Measurements from ENCODE around the gene COL25A1.
"Not testable (repeated sequence)": the region's sequence is repeated elsewhere in the genome, so short reads cannot be mapped to it uniquely, and the experiment has no call there.

The COL25A1 gene

GRCh38 chr4:109121561-109121960, 180.9 kb downstream of the COL25A1 start:
- no peak for DNase-seq (ENCODE audit: low read depth)

- no peak for DNase-seq (ENCODE audit: low read depth)
Observed at GRCh38 chr4:109119852-109120251, 182.6 kb downstream of the COL25A1 start.

- no peak for DNase-seq (ENCODE audit: low read depth)
Observed at GRCh38 chr4:109118635-109119034, 183.8 kb downstream of the COL25A1 start.

GRCh38 chr4:109114501-109114900, 188.0 kb downstream of the COL25A1 start:
- DNase-seq (ENCODE audit: low read depth), result no peak

GRCh38 chr4:109113521-109113920, 188.9 kb downstream of the COL25A1 start:
- DNase-seq (ENCODE audit: low read depth), result no peak

GRCh38 chr4:109111031-109111430, 191.4 kb downstream of the COL25A1 start:
- DNase-seq (ENCODE audit: low read depth), result no peak

- not testable (repeated sequence) for DNase-seq (ENCODE audit: low read depth)
Observed at GRCh38 chr4:109108215-109108614, 194.2 kb downstream of the COL25A1 start.

GRCh38 chr4:109094056-109094455, 208.4 kb downstream of the COL25A1 start:
- no peak for DNase-seq (ENCODE audit: low read depth)

- no peak for DNase-seq (ENCODE audit: low read depth)
Observed at GRCh38 chr4:109091727-109092409, 210.6 kb downstream of the COL25A1 start.

GRCh38 chr4:109083911-109084310, 218.5 kb downstream of the COL25A1 start:
- no peak for DNase-seq (ENCODE audit: low read depth)

- no peak for DNase-seq (ENCODE audit: low read depth)
Observed at GRCh38 chr4:109079731-109080130, 222.7 kb downstream of the COL25A1 start.

GRCh38 chr4:109079201-109079600, 223.3 kb downstream of the COL25A1 start:
- no peak for DNase-seq (ENCODE audit: low read depth)

GRCh38 chr4:109078724-109079123, 223.7 kb downstream of the COL25A1 start:
- DNase-seq (ENCODE audit: low read depth), result no peak

GRCh38 chr4:109077505-109077904, 225.0 kb downstream of the COL25A1 start:
- DNase-seq (ENCODE audit: low read depth), result no peak

GRCh38 chr4:109076709-109077108, 225.7 kb downstream of the COL25A1 start:
- not testable (repeated sequence) for DNase-seq (ENCODE audit: low read depth)

- no peak for DNase-seq (ENCODE audit: low read depth)
Observed at GRCh38 chr4:109075621-109076020, 226.8 kb downstream of the COL25A1 start.

GRCh38 chr4:109072595-109072994, 229.9 kb downstream of the COL25A1 start:
- no peak for DNase-seq (ENCODE audit: low read depth)

GRCh38 chr4:109070677-109071076, 231.8 kb downstream of the COL25A1 start:
- DNase-seq (ENCODE audit: low read depth), result not testable (repeated sequence)

GRCh38 chr4:109067508-109068235, 234.8 kb downstream of the COL25A1 start:
- DNase-seq (ENCODE audit: low read depth), result no peak

GRCh38 chr4:109065006-109065405, 237.5 kb downstream of the COL25A1 start:
- no peak for DNase-seq (ENCODE audit: low read depth)

GRCh38 chr4:109053257-109053656, 249.2 kb downstream of the COL25A1 start:
- DNase-seq (ENCODE audit: low read depth), result no peak

GRCh38 chr4:109052821-109053220, 249.6 kb downstream of the COL25A1 start:
- no peak for DNase-seq (ENCODE audit: low read depth)

- DNase-seq (ENCODE audit: low read depth), result no peak
Observed at GRCh38 chr4:109051054-109051453, 251.4 kb downstream of the COL25A1 start.

- no peak for DNase-seq (ENCODE audit: low read depth)
Observed at GRCh38 chr4:109049926-109050325, 252.5 kb downstream of the COL25A1 start.

Data from stimulated activated CD8-positive, alpha-beta memory T cell treated with anti-CD3 and anti-CD28 coated beads, Interleukin-7, amount 100 ng/mL, for 24 hours (primary cell).